ENCODE measurements around the gene CD300LD.

Gene CD300LD

GRCh38 chr17:74605361-74605760 is 13.3 kb upstream of the CD300LD start:
- no CpG with 5 or more reads among the region's 10 CpGs for WGBS (ENCODE audit: extremely low coverage, insufficient coverage, low lambda C conversion rate)
- H3K4me1 ChIP-seq (ENCODE audit: control insufficient read depth, low read depth, low read length): no peaks in the 10 kb centered on the region
- no peak overlapping the region for H3K4ac ChIP-seq (ENCODE audit: low read depth, low read length)
- no peak overlapping the region for H4K5ac ChIP-seq (ENCODE audit: low read length)
- H3K9ac ChIP-seq (ENCODE audit: low read length): no peak overlapping the region
- H3K56ac ChIP-seq (ENCODE audit: low read length): no peak overlapping the region
- H3K36me3 ChIP-seq (ENCODE audit: control insufficient read depth, insufficient read depth, low read length): no peaks in the 10 kb centered on the region
- no peaks in the 10 kb centered on the region for H3K27me3 ChIP-seq (ENCODE audit: insufficient read depth, low read length, poor library complexity)
- H3K23ac ChIP-seq (ENCODE audit: low read length): no peak overlapping the region
- H3K4me2 ChIP-seq (ENCODE audit: low read length): no peak overlapping the region
- no peaks in the 10 kb centered on the region for H3K79me1 ChIP-seq (ENCODE audit: low read length)
- H2BK120ac ChIP-seq (ENCODE audit: low read depth, low read length): no peak overlapping the region
- DNase-seq: no peak
- H3K79me2 ChIP-seq (ENCODE audit: control insufficient read depth, insufficient read depth, low read length): no peaks in the 10 kb centered on the region
- no peak overlapping the region for H2AK5ac ChIP-seq (ENCODE audit: low read length)
- no peak overlapping the region for H3K4me3 ChIP-seq (ENCODE audit: low read length)
- no peak overlapping the region for H2BK5ac ChIP-seq (ENCODE audit: low read length)
- H4K8ac ChIP-seq (ENCODE audit: low read depth, low read length): no peak overlapping the region
- H3K18ac ChIP-seq (ENCODE audit: low read length): no peak overlapping the region
- H2BK15ac ChIP-seq (replicated peaks; ENCODE audit: low read depth): no peak overlapping the region
- H3K27ac ChIP-seq (ENCODE audit: low read depth, low read length): no peak overlapping the region

DNA sequence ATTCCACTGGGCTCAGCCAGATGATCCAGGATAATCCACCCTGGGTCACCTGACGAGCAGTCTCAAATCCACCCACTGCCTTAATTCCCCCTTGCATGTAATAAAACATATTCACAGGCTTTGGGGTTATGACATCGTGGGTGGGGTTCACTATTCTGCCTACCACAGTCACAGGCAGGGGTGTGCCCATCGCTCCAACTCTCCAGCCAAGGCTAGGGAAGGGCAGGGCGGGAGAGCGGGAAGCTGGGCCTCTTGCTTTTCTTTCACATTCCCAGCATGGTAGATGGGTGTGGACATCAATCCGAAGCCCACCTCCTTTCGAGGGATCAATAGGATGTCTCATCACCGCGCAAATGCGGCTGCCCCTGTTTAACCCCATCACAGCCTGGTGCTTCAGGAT is 12.7 kb upstream of the CD300LD start:
- Histone ChIP-seq H4K8ac (ENCODE audit: low read depth, low read length) (no peak overlapping the region), H4K5ac (ENCODE audit: low read length) (no peak overlapping the region), H3K23ac (ENCODE audit: low read length) (no peak overlapping the region), H3K27ac (ENCODE audit: low read depth, low read length) (no peak overlapping the region), H3K79me1 (ENCODE audit: low read length) (no peaks in the 10 kb centered on the region), H2BK5ac (ENCODE audit: low read length) (no peak overlapping the region), H2BK15ac (replicated peaks; ENCODE audit: low read depth) (no peak overlapping the region), H3K4me1 (ENCODE audit: control insufficient read depth, low read depth, low read length) (no peaks in the 10 kb centered on the region), H3K36me3 (ENCODE audit: control insufficient read depth, insufficient read depth, low read length) (no peaks in the 10 kb centered on the region), H3K18ac (ENCODE audit: low read length) (no peak overlapping the region), H3K79me2 (ENCODE audit: control insufficient read depth, insufficient read depth, low read length) (no peaks in the 10 kb centered on the region), H3K56ac (ENCODE audit: low read length) (no peak overlapping the region), H3K27me3 (ENCODE audit: insufficient read depth, low read length, poor library complexity) (no peaks in the 10 kb centered on the region), H3K4me3 (ENCODE audit: low read length) (no peak overlapping the region), H2BK120ac (ENCODE audit: low read depth, low read length) (no peak overlapping the region), H2AK5ac (ENCODE audit: low read length) (no peak overlapping the region), H3K4me2 (ENCODE audit: low read length) (no peak overlapping the region), H3K9ac (ENCODE audit: low read length) (no peak overlapping the region), H3K4ac (ENCODE audit: low read depth, low read length) (no peak overlapping the region)
- DNase-seq: no peak
- WGBS (ENCODE audit: extremely low coverage, insufficient coverage, low lambda C conversion rate): no CpG with 5 or more reads among the region's 10 CpGs

DNA sequence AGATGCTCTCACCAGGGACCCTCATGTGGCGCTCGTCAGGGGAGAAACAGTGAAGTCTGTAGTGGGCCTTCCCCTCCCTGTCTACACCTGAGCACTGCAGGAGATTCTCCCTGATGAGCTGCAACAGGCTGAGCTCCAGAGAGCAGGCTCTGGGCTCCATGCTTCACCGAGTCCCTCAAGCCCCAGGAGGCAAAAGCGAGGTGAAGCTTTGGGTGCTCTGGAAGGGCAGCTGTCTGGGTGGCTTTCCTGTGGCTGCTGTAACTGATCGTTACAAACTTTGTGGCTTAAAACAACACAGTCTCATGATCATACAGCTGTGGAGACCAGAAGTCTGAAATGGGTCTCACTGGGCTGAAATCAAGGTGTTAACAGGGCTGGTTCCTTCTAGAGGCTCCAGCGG is 12.1 kb upstream of the CD300LD start:
- Histone ChIP-seq H3K27me3 (ENCODE audit: insufficient read depth, low read length, poor library complexity) (no peaks in the 10 kb centered on the region), H3K27ac (ENCODE audit: low read depth, low read length) (no peak overlapping the region), H3K4me2 (ENCODE audit: low read length) (no peak overlapping the region), H3K36me3 (ENCODE audit: control insufficient read depth, insufficient read depth, low read length) (no peaks in the 10 kb centered on the region), H4K8ac (ENCODE audit: low read depth, low read length) (no peak overlapping the region), H4K5ac (ENCODE audit: low read length) (no peak overlapping the region), H2BK120ac (ENCODE audit: low read depth, low read length) (no peak overlapping the region), H3K23ac (ENCODE audit: low read length) (no peak overlapping the region), H3K18ac (ENCODE audit: low read length) (no peak overlapping the region), H2BK5ac (ENCODE audit: low read length) (no peak overlapping the region), H3K4ac (ENCODE audit: low read depth, low read length) (no peak overlapping the region), H2AK5ac (ENCODE audit: low read length) (no peak overlapping the region), H3K9ac (ENCODE audit: low read length) (no peak overlapping the region), H3K4me3 (ENCODE audit: low read length) (no peak overlapping the region), H3K4me1 (ENCODE audit: control insufficient read depth, low read depth, low read length) (no peaks in the 10 kb centered on the region), H3K56ac (ENCODE audit: low read length) (no peak overlapping the region), H2BK15ac (replicated peaks; ENCODE audit: low read depth) (no peak overlapping the region), H3K79me2 (ENCODE audit: control insufficient read depth, insufficient read depth, low read length) (no peaks in the 10 kb centered on the region), H3K79me1 (ENCODE audit: low read length) (no peaks in the 10 kb centered on the region)
- no CpG with 5 or more reads among the region's 6 CpGs for WGBS (ENCODE audit: extremely low coverage, insufficient coverage, low lambda C conversion rate)
- DNase-seq: no peak

GRCh38 chr17:74603746-74604145 is 11.7 kb upstream of the CD300LD start:
- Histone ChIP-seq H3K56ac (ENCODE audit: low read length) (no peak overlapping the region), H2BK120ac (ENCODE audit: low read depth, low read length) (no peak overlapping the region), H3K36me3 (ENCODE audit: control insufficient read depth, insufficient read depth, low read length) (no peaks in the 10 kb centered on the region), H3K23ac (ENCODE audit: low read length) (no peak overlapping the region), H3K27ac (ENCODE audit: low read depth, low read length) (no peak overlapping the region), H2BK15ac (replicated peaks; ENCODE audit: low read depth) (no peak overlapping the region), H3K9ac (ENCODE audit: low read length) (no peak overlapping the region), H2BK5ac (ENCODE audit: low read length) (no peak overlapping the region), H3K79me2 (ENCODE audit: control insufficient read depth, insufficient read depth, low read length) (no peaks in the 10 kb centered on the region), H4K8ac (ENCODE audit: low read depth, low read length) (no peak overlapping the region), H3K4me2 (ENCODE audit: low read length) (no peak overlapping the region), H3K4ac (ENCODE audit: low read depth, low read length) (no peak overlapping the region), H2AK5ac (ENCODE audit: low read length) (no peak overlapping the region), H3K4me3 (ENCODE audit: low read length) (no peak overlapping the region), H3K27me3 (ENCODE audit: insufficient read depth, low read length, poor library complexity) (no peaks in the 10 kb centered on the region), H4K5ac (ENCODE audit: low read length) (no peak overlapping the region), H3K79me1 (ENCODE audit: low read length) (no peaks in the 10 kb centered on the region), H3K18ac (ENCODE audit: low read length) (no peak overlapping the region), H3K4me1 (ENCODE audit: control insufficient read depth, low read depth, low read length) (no peaks in the 10 kb centered on the region)
- WGBS (ENCODE audit: extremely low coverage, insufficient coverage, low lambda C conversion rate): no CpG with 5 or more reads among the region's 5 CpGs
- DNase-seq: no peak

DNA sequence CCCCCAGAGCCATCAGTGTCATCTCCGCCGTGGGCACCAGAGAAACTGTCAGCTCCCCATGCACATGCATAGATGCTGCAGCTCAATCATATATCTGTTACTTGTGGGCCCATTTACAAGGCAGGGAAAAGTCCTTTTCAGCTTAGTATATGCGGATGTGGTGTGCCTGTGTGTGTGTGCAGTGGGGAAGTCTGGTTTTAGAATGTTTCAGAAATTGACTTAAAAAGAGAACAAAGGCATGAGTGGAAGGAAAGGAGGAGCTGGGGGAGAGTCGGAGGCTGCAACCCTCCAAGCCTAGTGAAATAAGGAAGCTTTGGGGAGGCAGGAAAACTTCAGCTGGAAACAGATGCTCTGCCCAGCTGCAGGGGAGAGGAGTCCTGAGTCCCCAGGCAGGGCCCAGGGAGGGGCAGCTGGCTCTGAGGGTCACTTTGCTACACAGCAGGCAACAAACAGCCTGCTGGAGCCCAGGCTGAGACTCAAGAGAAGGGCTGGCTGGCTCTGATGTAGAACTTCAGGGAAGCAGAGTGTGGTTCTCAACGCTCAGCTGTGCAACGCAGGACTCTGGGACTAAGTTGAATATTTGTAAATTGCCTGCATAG is 11.1 kb upstream of the CD300LD start:
- no peak overlapping the region for H3K56ac ChIP-seq (ENCODE audit: low read length)
- H2AK5ac ChIP-seq (ENCODE audit: low read length): no peak overlapping the region
- no peak for DNase-seq
- H3K79me2 ChIP-seq (ENCODE audit: control insufficient read depth, insufficient read depth, low read length): no peaks in the 10 kb centered on the region
- no peak overlapping the region for H3K4me3 ChIP-seq (ENCODE audit: low read length)
- H3K9ac ChIP-seq (ENCODE audit: low read length): no peak overlapping the region
- no peaks in the 10 kb centered on the region for H3K27me3 ChIP-seq (ENCODE audit: insufficient read depth, low read length, poor library complexity)
- no peaks in the 10 kb centered on the region for H3K79me1 ChIP-seq (ENCODE audit: low read length)
- no peaks in the 10 kb centered on the region for H3K4me1 ChIP-seq (ENCODE audit: control insufficient read depth, low read depth, low read length)
- H3K36me3 ChIP-seq (ENCODE audit: control insufficient read depth, insufficient read depth, low read length): no peaks in the 10 kb centered on the region
- H3K27ac ChIP-seq (ENCODE audit: low read depth, low read length): no peak overlapping the region
- no peak overlapping the region for H2BK120ac ChIP-seq (ENCODE audit: low read depth, low read length)
- no CpG with 5 or more reads among the region's 6 CpGs for WGBS (ENCODE audit: extremely low coverage, insufficient coverage, low lambda C conversion rate)
- H2BK15ac ChIP-seq (replicated peaks; ENCODE audit: low read depth): no peak overlapping the region
- H3K4ac ChIP-seq (ENCODE audit: low read depth, low read length): no peak overlapping the region
- no peak overlapping the region for H3K23ac ChIP-seq (ENCODE audit: low read length)
- no peak overlapping the region for H4K5ac ChIP-seq (ENCODE audit: low read length)
- no peak overlapping the region for H2BK5ac ChIP-seq (ENCODE audit: low read length)
- H3K4me2 ChIP-seq (ENCODE audit: low read length): no peak overlapping the region
- no peak overlapping the region for H3K18ac ChIP-seq (ENCODE audit: low read length)
- H4K8ac ChIP-seq (ENCODE audit: low read depth, low read length): no peak overlapping the region

GRCh38 chr17:74601944-74602572 is 10.0 kb upstream of the CD300LD start:
- H3K4me3 ChIP-seq (ENCODE audit: low read length): no peak overlapping the region
- no peak overlapping the region for H4K8ac ChIP-seq (ENCODE audit: low read depth, low read length)
- no peaks in the 10 kb centered on the region for H3K4me1 ChIP-seq (ENCODE audit: control insufficient read depth, low read depth, low read length)
- H3K23ac ChIP-seq (ENCODE audit: low read length): no peak overlapping the region
- no peaks in the 10 kb centered on the region for H3K27me3 ChIP-seq (ENCODE audit: insufficient read depth, low read length, poor library complexity)
- H3K9ac ChIP-seq (ENCODE audit: low read length): no peak overlapping the region
- H3K18ac ChIP-seq (ENCODE audit: low read length): no peak overlapping the region
- no peak overlapping the region for H4K5ac ChIP-seq (ENCODE audit: low read length)
- H3K79me2 ChIP-seq (ENCODE audit: control insufficient read depth, insufficient read depth, low read length): no peaks in the 10 kb centered on the region
- H2BK15ac ChIP-seq (replicated peaks; ENCODE audit: low read depth): no peak overlapping the region
- H3K79me1 ChIP-seq (ENCODE audit: low read length): no peaks in the 10 kb centered on the region
- no peak overlapping the region for H2BK120ac ChIP-seq (ENCODE audit: low read depth, low read length)
- H3K36me3 ChIP-seq (ENCODE audit: control insufficient read depth, insufficient read depth, low read length): no peaks in the 10 kb centered on the region
- H3K27ac ChIP-seq (ENCODE audit: low read depth, low read length): no peak overlapping the region
- no peak overlapping the region for H3K4ac ChIP-seq (ENCODE audit: low read depth, low read length)
- H3K4me2 ChIP-seq (ENCODE audit: low read length): no peak overlapping the region
- no peak overlapping the region for H2AK5ac ChIP-seq (ENCODE audit: low read length)
- peak; percentile 55 for DNase-seq
- no CpG with 5 or more reads among the region's 12 CpGs for WGBS (ENCODE audit: extremely low coverage, insufficient coverage, low lambda C conversion rate)
- no peak overlapping the region for H3K56ac ChIP-seq (ENCODE audit: low read length)
- H2BK5ac ChIP-seq (ENCODE audit: low read length): no peak overlapping the region

All from mesendoderm (in vitro differentiated cells).